Esophagus muscularis mucosa (tissue), 4 donors: ENCODE measurements around the gene AFF3. TPM values are rescaled to one million over a fixed set of nuclear protein-coding genes. Genes with fewer than 3 reads are reported as not detected.

Experiments
- DNase-seq: peaks from one replicate; pipeline ENCODE4 v3.0.0-alpha.2; 2017; ENCODE audit errors: extremely low spot score
- H3K27ac ChIP-seq, 4 donors: fragments of 200-600 bp; sonication (generic); replicated peaks in 1 of 4; 1 replicate in 3 of 4; 2 replicates in 1 of 4; pipeline ENCODE4 v1.5.1; 2016 to 2019; ENCODE audit warnings: mild to moderate bottlenecking in 1 of 4
- H3K27me3 ChIP-seq, 4 donors: fragments of 200-600 bp; sonication (generic); one replicate each; pipeline versions ENCODE4 v1.5.1 to v1.6.0; 2016 to 2019
- H3K36me3 ChIP-seq, 4 donors: fragments of 200-600 bp; sonication (generic); one replicate each; pipeline ENCODE4 v1.5.1; 2016 to 2019
- H3K4me1 ChIP-seq, 4 donors: fragments of 200-600 bp; sonication (generic); one replicate each; pipeline ENCODE4 v1.5.1; 2016 to 2019
- H3K4me3 ChIP-seq, 4 donors: fragments of 200-600 bp; sonication (generic); 1 replicate in 2 of 4; 2 replicates in 2 of 4; pipeline ENCODE4 v1.5.1; 2016 to 2019; ENCODE audit warnings: mild to moderate bottlenecking in 4 of 4, moderate library complexity in 1 of 4
- H3K9me3 ChIP-seq, 4 donors: fragments of 200-600 bp; sonication (generic); 1 replicate in 3 of 4; 2 replicates in 1 of 4; pipeline ENCODE4 v1.5.1; 2016 to 2019
- EP300 ChIP-seq: sonication (generic); formaldehyde crosslinking; IDR thresholded peaks from one replicate; pipeline ENCODE4 v1.6.1; 2017; ENCODE audit warnings: antibody characterized with exemption
- POLR2A ChIP-seq: fragments of 450-650 bp; IDR thresholded peaks from one replicate; pipeline ENCODE4 v1.6.1; 2017; ENCODE audit warnings: antibody characterized with exemption, moderate library complexity, mild to moderate bottlenecking, low read depth
- POLR2AphosphoS5 ChIP-seq, 2 donors: sonication (generic); formaldehyde crosslinking; IDR thresholded peaks; one replicate each; pipeline ENCODE4 v1.6.1; 2017; ENCODE audit warnings: antibody characterized with exemption in 2 of 2
- WGBS: methylation state at CpG from one replicate; pipeline ENCODE4 v1.1.5; 2018; 5-methylcytosine and 5-hydroxymethylcytosine counted together
- intact Hi-C: fragments of 100-400 bp; cut with DNase I; formaldehyde crosslinking; loops from one replicate; pipeline ENCODE4 v1.15.1; 2023
- total RNA-seq, 4 donors: library from RNA; depleted of rRNA; stranded (reverse); fragments of >200 nt; gene quantifications; one replicate each; pipeline versions ENCODE4 v1.1.0 to v1.2.1, GENCODE V29; 2016
- TF ChIP-seq, protein P1 (sequence below), 3 experiments: fragments of 200-600 bp in 2 of 3; fragments of 450-650 bp in 1 of 3; sonication (generic) in 2 of 3; IDR thresholded peaks; one replicate each; pipeline ENCODE4 v1.5.1; 2017 to 2019; ENCODE audit warnings: antibody characterized with exemption in 3 of 3, mild to moderate bottlenecking in 2 of 3, moderate library complexity in 1 of 3

The AFF3 gene
- total RNA-seq, 4 donors from 2014 or later, result 36.4 to 99.5 (median 56.9) TPM

DNA sequence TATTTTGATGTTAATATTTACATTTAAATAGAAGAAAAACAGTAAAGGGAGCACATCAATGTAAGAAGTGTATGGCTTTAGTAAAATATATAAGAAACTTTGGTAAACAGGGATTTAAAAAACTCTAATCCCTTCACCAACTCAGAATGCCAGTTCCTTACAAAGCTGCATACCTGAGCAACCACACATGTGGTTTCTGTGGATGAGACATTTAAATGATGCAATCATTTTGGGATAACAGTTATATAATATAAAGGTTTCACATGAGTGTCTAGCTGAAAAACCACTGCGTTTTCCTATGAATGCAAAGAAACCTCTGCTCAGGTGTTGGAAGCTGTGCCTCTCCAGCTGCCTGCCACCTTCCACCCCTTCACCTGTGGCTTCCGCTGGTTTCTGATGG, 443.5 kb downstream of the AFF3 start:
- no peak overlapping the region for H3K4me3 ChIP-seq
- TF ChIP-seq POLR2AphosphoS5 (IDR thresholded peaks at IDR 0.05) (no peak), POLR2A (no peak), EP300 (no peak)
- TF ChIP-seq, protein P1, sequence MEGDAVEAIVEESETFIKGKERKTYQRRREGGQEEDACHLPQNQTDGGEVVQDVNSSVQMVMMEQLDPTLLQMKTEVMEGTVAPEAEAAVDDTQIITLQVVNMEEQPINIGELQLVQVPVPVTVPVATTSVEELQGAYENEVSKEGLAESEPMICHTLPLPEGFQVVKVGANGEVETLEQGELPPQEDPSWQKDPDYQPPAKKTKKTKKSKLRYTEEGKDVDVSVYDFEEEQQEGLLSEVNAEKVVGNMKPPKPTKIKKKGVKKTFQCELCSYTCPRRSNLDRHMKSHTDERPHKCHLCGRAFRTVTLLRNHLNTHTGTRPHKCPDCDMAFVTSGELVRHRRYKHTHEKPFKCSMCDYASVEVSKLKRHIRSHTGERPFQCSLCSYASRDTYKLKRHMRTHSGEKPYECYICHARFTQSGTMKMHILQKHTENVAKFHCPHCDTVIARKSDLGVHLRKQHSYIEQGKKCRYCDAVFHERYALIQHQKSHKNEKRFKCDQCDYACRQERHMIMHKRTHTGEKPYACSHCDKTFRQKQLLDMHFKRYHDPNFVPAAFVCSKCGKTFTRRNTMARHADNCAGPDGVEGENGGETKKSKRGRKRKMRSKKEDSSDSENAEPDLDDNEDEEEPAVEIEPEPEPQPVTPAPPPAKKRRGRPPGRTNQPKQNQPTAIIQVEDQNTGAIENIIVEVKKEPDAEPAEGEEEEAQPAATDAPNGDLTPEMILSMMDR (IDR thresholded peaks at IDR 0.05), result no peak
- H3K27ac ChIP-seq, result no peak overlapping the region
- WGBS, result 89% methylated on average over 2 of the region's 2 CpGs
- no peaks in the 10 kb centered on the region for H3K27me3 ChIP-seq
- no peaks in the 10 kb centered on the region for H3K36me3 ChIP-seq
- DNase-seq, result no peak
- intact Hi-C loops, result no loop called here
- H3K9me3 ChIP-seq, result no peaks in the 10 kb centered on the region
- peaks cover 0 to 3% (median under 1%) of the 10 kb centered on the region in 4 donors for H3K4me1 ChIP-seq

DNA sequence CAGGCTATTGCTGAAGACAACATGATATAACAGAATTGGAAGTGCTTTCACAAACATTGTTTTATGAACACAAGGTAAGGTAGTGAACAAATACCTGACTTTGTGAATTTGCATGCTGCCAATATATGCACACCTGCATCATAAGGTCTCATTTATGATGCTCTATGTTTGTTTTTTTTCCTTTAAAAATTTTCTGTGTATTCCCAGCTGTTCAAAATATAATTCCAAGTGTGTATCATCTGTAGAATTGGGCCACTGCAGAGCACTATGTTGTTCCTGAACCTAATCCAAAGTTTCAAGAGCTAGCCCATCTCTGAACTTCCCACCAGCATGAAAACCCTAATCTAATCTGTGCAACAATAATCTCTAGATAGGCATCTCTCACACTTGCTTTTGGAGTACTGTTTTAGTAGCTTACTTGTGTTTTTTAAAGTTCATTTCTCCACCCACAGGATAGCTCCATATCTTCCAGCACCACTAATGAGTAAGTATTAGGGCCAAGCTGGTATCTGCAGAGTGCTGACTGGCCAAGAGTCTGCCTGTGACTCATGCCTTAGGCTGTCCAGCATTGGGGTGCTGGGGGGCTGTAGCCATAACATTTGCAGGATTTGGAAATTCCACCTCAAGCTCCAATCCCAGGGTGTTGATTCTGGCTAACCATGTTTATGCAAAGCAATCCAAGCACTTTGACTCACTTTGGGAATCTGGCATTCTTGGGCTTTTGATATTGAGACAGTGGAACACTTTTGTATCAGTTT, 444.4 kb downstream of the AFF3 start:
- H3K4me3 ChIP-seq, result no peak overlapping the region
- H3K4me1 ChIP-seq, result peaks cover 0 to 3% (median 0%) of the 10 kb centered on the region in 4 donors
- no peak overlapping the region for H3K27ac ChIP-seq
- H3K27me3 ChIP-seq, result no peaks in the 10 kb centered on the region
- no peak for DNase-seq
- intact Hi-C loops, result no loop called here
- H3K36me3 ChIP-seq, result no peaks in the 10 kb centered on the region
- H3K9me3 ChIP-seq, result no peaks in the 10 kb centered on the region
- TF ChIP-seq EP300, result no peak

DNA sequence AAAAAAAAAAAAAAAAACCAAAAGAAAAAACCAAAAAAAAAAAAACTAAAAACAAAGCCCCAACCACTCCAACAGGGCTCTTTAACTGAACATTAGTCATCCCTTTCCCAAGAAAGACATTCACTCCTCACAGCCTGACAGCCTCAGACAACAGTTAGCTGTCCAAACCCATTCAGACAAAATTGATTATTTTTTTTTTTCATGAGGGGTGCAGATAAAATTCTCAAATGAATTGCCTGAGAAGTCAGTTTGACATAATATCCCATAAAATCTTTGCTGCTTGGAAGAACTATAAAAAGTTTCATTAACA, 446.5 kb downstream of the AFF3 start:
- DNase-seq, result no peak
- H3K4me1 ChIP-seq, result peaks cover 0 to 13% (median 11%) of the 10 kb centered on the region in 4 donors
- H3K36me3 ChIP-seq, result no peaks in the 10 kb centered on the region
- H3K4me3 ChIP-seq, result no peak overlapping the region
- H3K27ac ChIP-seq, result no peak overlapping the region
- intact Hi-C loops, result no loop called here
- TF ChIP-seq POLR2AphosphoS5 (IDR thresholded peaks at IDR 0.05) (no peak), EP300 (no peak), POLR2A (no peak)
- TF ChIP-seq, protein P1 (IDR thresholded peaks at IDR 0.05), result no peak
- no peaks in the 10 kb centered on the region for H3K9me3 ChIP-seq
- no peaks in the 10 kb centered on the region for H3K27me3 ChIP-seq

DNA sequence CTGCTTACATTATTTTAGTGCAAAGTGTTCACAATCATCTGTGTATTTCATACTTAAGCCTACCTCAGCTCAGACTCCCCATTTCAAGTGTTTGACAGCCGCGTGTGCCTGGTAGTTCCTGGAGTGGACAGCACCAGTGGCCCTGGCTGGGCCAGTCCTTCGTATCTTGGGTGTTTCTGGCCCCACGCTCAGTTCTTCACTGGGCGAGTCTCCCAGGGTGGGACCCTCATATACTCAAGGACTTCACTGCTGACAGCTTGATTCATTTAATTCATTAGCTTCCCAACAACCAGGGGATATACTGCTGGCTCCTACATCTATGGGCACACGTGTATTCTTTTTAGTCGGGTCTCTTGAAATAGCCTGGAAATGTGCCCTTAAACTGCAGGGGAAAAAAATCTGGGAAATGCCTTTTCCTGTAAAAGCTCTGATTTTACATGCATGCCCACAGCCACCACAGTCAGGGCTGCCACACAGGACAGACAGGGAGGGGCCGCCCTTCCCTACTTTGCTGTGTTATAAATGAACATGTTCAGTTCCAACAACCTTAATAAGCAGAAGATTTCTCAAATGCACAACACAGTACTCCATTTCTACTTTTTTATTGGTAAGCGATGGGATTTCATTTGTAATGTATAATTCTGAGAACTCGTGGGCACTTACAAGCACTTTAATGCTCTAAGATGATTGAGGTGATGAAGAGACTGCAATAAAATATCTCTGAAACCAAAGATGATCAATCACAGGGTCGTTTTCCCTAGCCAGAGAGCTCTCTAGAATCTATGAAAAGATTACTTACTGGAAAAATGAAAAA, 447.1 kb downstream of the AFF3 start:
- peaks cover 0 to 13% (median 9%) of the 10 kb centered on the region in 4 donors for H3K4me1 ChIP-seq
- no peak for TF ChIP-seq POLR2AphosphoS5 (IDR thresholded peaks at IDR 0.05)
- TF ChIP-seq, protein P1 (IDR thresholded peaks at IDR 0.05), result no peak
- TF ChIP-seq POLR2A, result no peak
- TF ChIP-seq EP300, result no peak

DNA sequence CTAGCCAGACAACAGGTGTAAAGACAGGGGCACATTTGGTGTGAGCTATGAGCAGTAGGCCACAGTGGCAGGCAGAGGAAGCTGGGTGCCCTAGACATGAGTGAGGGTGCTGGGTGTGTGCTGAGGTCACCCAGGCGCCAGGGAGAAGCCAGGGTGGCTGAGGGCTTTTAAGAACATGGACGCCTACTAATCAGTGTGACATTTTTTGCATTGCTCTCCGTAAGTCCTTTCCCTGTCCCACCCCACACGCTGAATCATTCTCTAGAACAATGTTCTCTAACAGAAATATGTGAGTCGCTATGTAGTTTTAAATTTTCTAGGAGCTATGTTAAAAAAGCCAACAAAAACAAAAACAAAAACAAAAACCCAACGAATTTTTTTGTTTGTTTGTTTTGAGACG, 448.1 kb downstream of the AFF3 start:
- Histone ChIP-seq H3K9me3 (no peaks in the 10 kb centered on the region), H3K36me3 (no peaks in the 10 kb centered on the region), H3K27ac (no peak overlapping the region), H3K27me3 (no peaks in the 10 kb centered on the region), H3K4me1 (peaks cover 0 to 13% (median 9%) of the 10 kb centered on the region in 4 donors), H3K4me3 (no peak overlapping the region)
- no peak for TF ChIP-seq POLR2AphosphoS5 (IDR thresholded peaks at IDR 0.05)
- TF ChIP-seq, protein P1 (IDR thresholded peaks at IDR 0.05), result no peak
- no peak for TF ChIP-seq POLR2A
- no peak for TF ChIP-seq EP300
- DNase-seq, result no peak
- WGBS, result 82% methylated on average over 7 of the region's 7 CpGs
- intact Hi-C loops, result no loop called here

More for the DNA sequence above, 447.1 kb downstream of the AFF3 start:
- intact Hi-C loops, result no loop called here
- H3K27ac ChIP-seq, result no peak overlapping the region
- no peaks in the 10 kb centered on the region for H3K36me3 ChIP-seq
- no peaks in the 10 kb centered on the region for H3K27me3 ChIP-seq
- no peaks in the 10 kb centered on the region for H3K9me3 ChIP-seq
- no peak for DNase-seq
- no peak overlapping the region for H3K4me3 ChIP-seq
- 83% methylated on average over 11 of the region's 11 CpGs for WGBS
